Memory B cell (primary cell): Measurements from ENCODE around the gene ALKBH3.
A peak's percentile ranks its signal among the peaks of the same experiment; 100 is the strongest.

Experiments used
- ATAC-seq: fragments of 150-1000 bp; cut with Tn5 transposase; 2 replicates; pipeline ENCODE4 v1.10.0; 2021; ENCODE audit warnings: low read depth, mild to moderate bottlenecking, moderate library complexity
- DNase-seq, 2 donors: peaks; one replicate each; pipeline ENCODE4 v3.0.0; 2022; ENCODE audit warnings: low spot score in 2 of 2
- H3K27ac Mint-ChIP-seq: one replicate; pipeline ENCODE4 v1.8.0; 2022; ENCODE audit warnings: mild to moderate bottlenecking, moderate library complexity, mixed read lengths
- H3K27me3 Mint-ChIP-seq: one replicate; pipeline ENCODE4 v1.8.0; 2022; ENCODE audit warnings: mixed read lengths
- H3K36me3 Mint-ChIP-seq: one replicate; pipeline ENCODE4 v1.8.0; 2022; ENCODE audit warnings: mild to moderate bottlenecking, mixed read lengths
- H3K4me1 Mint-ChIP-seq: one replicate; pipeline ENCODE4 v1.8.0; 2022; ENCODE audit warnings: mixed read lengths
- H3K4me3 Mint-ChIP-seq: one replicate; pipeline ENCODE4 v1.8.0; 2022; ENCODE audit warnings: mild to moderate bottlenecking, moderate library complexity, mixed read lengths
- H3K9me3 Mint-ChIP-seq: one replicate; pipeline ENCODE4 v1.8.0; 2022; ENCODE audit warnings: mixed read lengths

The ALKBH3 gene

GRCh38 chr11:43880640-43881159 is at the start of gene ALKBH3:
ALKBH3 (plus strand) TSS chr11:43880831; CDS start chr11:43882653, 1,822 bp downstream.
- Mint-ChIP-seq H3K36me3 (peaks cover 24% of the 10 kb centered on the region), H3K4me1 (peaks cover 10% of the 10 kb centered on the region)
- peak; percentile 98 for ATAC-seq

GRCh38 chr11:43830928-43831440 is 49.6 kb upstream of the ALKBH3 start:
- no peak for DNase-seq
- Mint-ChIP-seq H3K36me3 (peaks cover 11% of the 10 kb centered on the region), H3K9me3 (no peaks in the 10 kb centered on the region), H3K4me1 (no peaks in the 10 kb centered on the region), H3K27ac (no peak overlapping the region), H3K27me3 (no peaks in the 10 kb centered on the region), H3K4me3 (no peak overlapping the region)
- ATAC-seq: no peak

More at GRCh38 chr11:43880640-43881159, at the start of gene ALKBH3:
- Mint-ChIP-seq H3K27me3 (peaks cover 9% of the 10 kb centered on the region), H3K4me3 (peak within 1 kb of the TSS; percentile 87), H3K9me3 (peaks cover 2% of the 10 kb centered on the region), H3K27ac (peak within 1 kb of the TSS; percentile 78)
- peak; percentile 88 to 91 for DNase-seq

GRCh38 chr11:43832536-43832935 is 48.1 kb upstream of the ALKBH3 start:
- Mint-ChIP-seq H3K9me3 (no peaks in the 10 kb centered on the region), H3K4me3 (no peak overlapping the region), H3K27ac (no peak overlapping the region), H3K27me3 (no peaks in the 10 kb centered on the region), H3K36me3 (peaks cover 11% of the 10 kb centered on the region), H3K4me1 (no peaks in the 10 kb centered on the region)
- DNase-seq: no peak
- no peak for ATAC-seq

- H3K4me1 Mint-ChIP-seq: no peaks in the 10 kb centered on the region
- no peaks in the 10 kb centered on the region for H3K9me3 Mint-ChIP-seq
- peaks cover 17% of the 10 kb centered on the region for H3K36me3 Mint-ChIP-seq
- DNase-seq (no peak), ATAC-seq (no peak)
- H3K27me3 Mint-ChIP-seq: no peaks in the 10 kb centered on the region
- no peak overlapping the region for H3K27ac Mint-ChIP-seq
- H3K4me3 Mint-ChIP-seq: no peak overlapping the region
These were observed 47.0 kb upstream of the ALKBH3 start for GRCh38 chr11:43833657-43834073.

- H3K27me3 Mint-ChIP-seq: no peaks in the 10 kb centered on the region
- no peak overlapping the region for H3K27ac Mint-ChIP-seq
- DNase-seq: no peak
- ATAC-seq: no peak
- H3K4me3 Mint-ChIP-seq: no peak overlapping the region
- no peaks in the 10 kb centered on the region for H3K4me1 Mint-ChIP-seq
- H3K36me3 Mint-ChIP-seq: peaks cover 22% of the 10 kb centered on the region
- H3K9me3 Mint-ChIP-seq: no peaks in the 10 kb centered on the region
These were observed 46.3 kb upstream of the ALKBH3 start for GRCh38 chr11:43834286-43834685.

GRCh38 chr11:43835104-43835503 is 45.5 kb upstream of the ALKBH3 start:
- Mint-ChIP-seq H3K27me3 (no peaks in the 10 kb centered on the region), H3K27ac (no peak overlapping the region), H3K4me3 (no peak overlapping the region), H3K9me3 (no peaks in the 10 kb centered on the region), H3K36me3 (peaks cover 27% of the 10 kb centered on the region), H3K4me1 (no peaks in the 10 kb centered on the region)
- ATAC-seq: no peak
- DNase-seq: no peak

GRCh38 chr11:43837879-43838278 is 42.8 kb upstream of the ALKBH3 start:
- Mint-ChIP-seq H3K9me3 (no peaks in the 10 kb centered on the region), H3K36me3 (peaks cover 28% of the 10 kb centered on the region), H3K4me1 (no peaks in the 10 kb centered on the region), H3K27ac (no peak overlapping the region), H3K27me3 (no peaks in the 10 kb centered on the region), H3K4me3 (no peak overlapping the region)
- DNase-seq (no peak), ATAC-seq (no peak)

GRCh38 chr11:43842021-43842420 is 38.6 kb upstream of the ALKBH3 start:
- H3K4me3 Mint-ChIP-seq: no peak overlapping the region
- no peaks in the 10 kb centered on the region for H3K4me1 Mint-ChIP-seq
- H3K27me3 Mint-ChIP-seq: no peaks in the 10 kb centered on the region
- H3K36me3 Mint-ChIP-seq: peaks cover 33% of the 10 kb centered on the region
- no peak for DNase-seq
- H3K9me3 Mint-ChIP-seq: no peaks in the 10 kb centered on the region
- ATAC-seq: no peak
- no peak overlapping the region for H3K27ac Mint-ChIP-seq

GRCh38 chr11:43845816-43846215 is 34.8 kb upstream of the ALKBH3 start:
- Mint-ChIP-seq H3K4me1 (no peaks in the 10 kb centered on the region), H3K4me3 (no peak overlapping the region), H3K36me3 (peaks cover 13% of the 10 kb centered on the region), H3K27ac (no peak overlapping the region), H3K27me3 (no peaks in the 10 kb centered on the region), H3K9me3 (no peaks in the 10 kb centered on the region)
- DNase-seq: no peak
- no peak for ATAC-seq

GRCh38 chr11:43852057-43852636 is 28.5 kb upstream of the ALKBH3 start:
- Mint-ChIP-seq H3K9me3 (no peaks in the 10 kb centered on the region), H3K27me3 (no peaks in the 10 kb centered on the region), H3K36me3 (peaks cover 4% of the 10 kb centered on the region), H3K4me3 (no peak overlapping the region), H3K27ac (no peak overlapping the region), H3K4me1 (no peaks in the 10 kb centered on the region)
- peak; percentile 56 for ATAC-seq
- peak; percentile 37 to 51 for DNase-seq

- ATAC-seq (no peak), DNase-seq (no peak)
- Mint-ChIP-seq H3K9me3 (no peaks in the 10 kb centered on the region), H3K36me3 (peaks cover 2% of the 10 kb centered on the region), H3K4me1 (no peaks in the 10 kb centered on the region), H3K27me3 (no peaks in the 10 kb centered on the region), H3K27ac (no peak overlapping the region), H3K4me3 (no peak overlapping the region)
These were observed 26.9 kb upstream of the ALKBH3 start for GRCh38 chr11:43853781-43854180.

GRCh38 chr11:43856993-43857392 is 23.6 kb upstream of the ALKBH3 start:
- peaks cover 6% of the 10 kb centered on the region for H3K36me3 Mint-ChIP-seq
- H3K27ac Mint-ChIP-seq: no peak overlapping the region
- no peaks in the 10 kb centered on the region for H3K27me3 Mint-ChIP-seq
- DNase-seq (no peak), ATAC-seq (no peak)
- no peaks in the 10 kb centered on the region for H3K4me1 Mint-ChIP-seq
- H3K4me3 Mint-ChIP-seq: no peak overlapping the region
- peaks cover 6% of the 10 kb centered on the region for H3K9me3 Mint-ChIP-seq

GRCh38 chr11:43861141-43861540 is 19.5 kb upstream of the ALKBH3 start:
- H3K4me1 Mint-ChIP-seq: no peaks in the 10 kb centered on the region
- no peak for DNase-seq
- H3K27ac Mint-ChIP-seq: no peak overlapping the region
- H3K9me3 Mint-ChIP-seq: peaks cover 7% of the 10 kb centered on the region
- ATAC-seq: no peak
- H3K27me3 Mint-ChIP-seq: no peaks in the 10 kb centered on the region
- H3K4me3 Mint-ChIP-seq: no peak overlapping the region
- peaks cover 5% of the 10 kb centered on the region for H3K36me3 Mint-ChIP-seq

- peaks cover 4% of the 10 kb centered on the region for H3K36me3 Mint-ChIP-seq
- no peak for DNase-seq
These were observed 14.1 kb upstream of the ALKBH3 start for GRCh38 chr11:43866520-43866919.

GRCh38 chr11:43866969-43867368 is 13.7 kb upstream of the ALKBH3 start:
- Mint-ChIP-seq H3K4me3 (no peak overlapping the region), H3K4me1 (no peaks in the 10 kb centered on the region), H3K9me3 (peaks cover 4% of the 10 kb centered on the region), H3K36me3 (peaks cover 4% of the 10 kb centered on the region), H3K27me3 (peaks cover 20% of the 10 kb centered on the region), H3K27ac (no peak overlapping the region)
- ATAC-seq (no peak), DNase-seq (no peak)

More at GRCh38 chr11:43866520-43866919, 14.1 kb upstream of the ALKBH3 start:
- no peak for ATAC-seq
- Mint-ChIP-seq H3K27me3 (peaks cover 17% of the 10 kb centered on the region), H3K4me3 (no peak overlapping the region), H3K4me1 (no peaks in the 10 kb centered on the region), H3K27ac (no peak overlapping the region), H3K9me3 (peaks cover 4% of the 10 kb centered on the region)
